Mammary epithelial cell (primary cell): ENCODE data around the gene SPIB.

Experiments
- CTCF ChIP-seq, 2 donors: IDR thresholded peaks in 1 of 2; conservative IDR thresholded peaks in 1 of 2; 2 replicates each; pipeline ENCODE4 v1.5.1; 2011 to 2012; ENCODE audit warnings: inconsistent platforms in 2 of 2, low read length in 2 of 2, mild to moderate bottlenecking in 2 of 2, control low read depth in 1 of 2, low read depth in 1 of 2; ENCODE audit not compliant: insufficient read depth in 1 of 2; ENCODE audit errors: extremely low read depth in 1 of 2
- EZH2 ChIP-seq: IDR thresholded peaks from 2 replicates; pipeline ENCODE4 v1.6.1; 2012; ENCODE audit warnings: low read length, inconsistent platforms, borderline replicate concordance

- TF ChIP-seq CTCF (conservative IDR thresholded peaks at IDR 0.05 in 1 of 2, IDR thresholded peaks at IDR 0.05 in 1 of 2; ENCODE audit: extremely low read depth in 1 of 2, insufficient read depth in 1 of 2, low read depth in 1 of 2, low read length in 2 of 2) (no peak), EZH2 (no peak)
These were observed 37.3 kb downstream of the SPIB start for GRCh38 chr19:50455992-50456391.
